CD4-positive, alpha-beta memory T cell (primary cell): ENCODE measurements around the gene NID1. TPM values are rescaled to one million over a fixed set of nuclear protein-coding genes. Genes with fewer than 3 reads are reported as not detected.

Experiments used
- CTCF ChIA-PET: fragments of 350-600 bp; sonication (Branson Sonifier 250); formaldehyde crosslinking; loops from one replicate; lab custom pipeline; 2021; ENCODE audit warnings: inconsistent platforms; ENCODE audit not compliant: partially characterized antibody; lab: Charles Lee
- POLR2A ChIA-PET: fragments of 350-600 bp; sonication (Branson Sonifier 250); formaldehyde crosslinking; loops from one replicate; lab custom pipeline; 2021; ENCODE audit not compliant: partially characterized antibody; lab: Charles Lee
- DNase-seq, 5 donors: peaks; one replicate each; pipeline versions ENCODE4 v3.0.0 to v3.0.0-alpha.2; 2020 to 2022; ENCODE audit warnings: mixed read lengths in 1 of 5
- H3K27ac ChIP-seq: one replicate; pipeline ENCODE4 v1.7.0; 2013; ENCODE audit warnings: low read depth, low read length
- H3K27me3 ChIP-seq: 2 replicates; pipeline ENCODE4 v1.7.0; 2013; ENCODE audit warnings: mild to moderate bottlenecking, low read length, moderate library complexity; ENCODE audit not compliant: insufficient read depth
- H3K36me3 ChIP-seq: 2 replicates; pipeline ENCODE4 v1.7.0; 2013; ENCODE audit warnings: mild to moderate bottlenecking, low read length, moderate library complexity; ENCODE audit not compliant: insufficient read depth
- H3K4me1 ChIP-seq: 2 replicates; pipeline ENCODE4 v1.7.0; 2013; ENCODE audit warnings: mild to moderate bottlenecking, low read length, moderate library complexity; ENCODE audit not compliant: insufficient read depth
- H3K4me3 ChIP-seq, 2 donors: one replicate each; pipeline ENCODE4 v1.7.0; 2013; ENCODE audit warnings: low read length in 2 of 2, mild to moderate bottlenecking in 1 of 2
- H3K9me3 ChIP-seq, 2 donors: one replicate each; pipeline ENCODE4 v1.7.0; 2013; ENCODE audit warnings: low read length in 2 of 2, control low read depth in 1 of 2; ENCODE audit not compliant: control insufficient read depth in 1 of 2
- H3K27ac Mint-ChIP-seq, 7 donors: one replicate each; pipeline ENCODE4 v1.8.0; 2020 to 2021; ENCODE audit warnings: mixed read lengths in 7 of 7, mild to moderate bottlenecking in 6 of 7, inconsistent platforms in 3 of 7, moderate library complexity in 3 of 7
- H3K27me3 Mint-ChIP-seq, 2 donors: one replicate each; pipeline ENCODE4 v1.8.0; 2020 to 2021; ENCODE audit warnings: mixed read lengths in 2 of 2
- H3K36me3 Mint-ChIP-seq, 2 donors: one replicate each; pipeline ENCODE4 v1.8.0; 2020 to 2021; ENCODE audit warnings: mixed read lengths in 2 of 2, inconsistent platforms in 1 of 2, mild to moderate bottlenecking in 1 of 2
- H3K4me1 Mint-ChIP-seq, 4 donors: one replicate each; pipeline ENCODE4 v1.8.0; 2020 to 2021; ENCODE audit warnings: mixed read lengths in 4 of 4, mild to moderate bottlenecking in 1 of 4
- H3K4me3 Mint-ChIP-seq, 8 donors: one replicate each; pipeline ENCODE4 v1.8.0; 2020 to 2021; ENCODE audit warnings: mixed read lengths in 8 of 8, mild to moderate bottlenecking in 7 of 8, moderate library complexity in 6 of 8, inconsistent platforms in 3 of 8
- H3K9me3 Mint-ChIP-seq, 8 donors: one replicate each; pipeline ENCODE4 v1.8.0; 2020 to 2021; ENCODE audit warnings: mixed read lengths in 8 of 8, mild to moderate bottlenecking in 5 of 8, inconsistent platforms in 3 of 8, moderate library complexity in 1 of 8
- intact Hi-C: fragments of 100-400 bp; cut with micrococcal nuclease; formaldehyde crosslinking; loops from one replicate; pipeline ENCODE4 v1.15.1; 2023
- polyA plus RNA-seq, 2 donors: library from polyadenylated mRNA; unstranded; fragments of 300-500 nt; fragmentation: Illumina TruSeq; gene quantifications; one replicate each; pipeline ENCODE4 v1.2.3, GENCODE V29; 2021
- total RNA-seq, 2 experiments: library from RNA; stranded (reverse); gene quantifications; one replicate each; pipeline ENCODE4 v1.2.3, GENCODE V29; 2021

The NID1 gene
- total and polyA plus RNA-seq, 4 experiments from 2014 or later: 0.08 to 0.17 TPM; not detected in 2

GRCh38 chr1:236057546-236057945, 7.3 kb downstream of the NID1 start:
- no peak overlapping the region for H3K27ac ChIP-seq
- H3K9me3 ChIP-seq: no peaks in the 10 kb centered on the region
- H3K4me3 ChIP-seq: no peak overlapping the region
- H3K27ac Mint-ChIP-seq: no peak overlapping the region
- peaks cover 7 to 13% of the 10 kb centered on the region in 2 donors for H3K27me3 Mint-ChIP-seq
- H3K36me3 ChIP-seq: no peaks in the 10 kb centered on the region
- peaks cover 6% of the 10 kb centered on the region for H3K4me1 ChIP-seq
- H3K4me1 Mint-ChIP-seq: peaks cover 6 to 8% (median 7%) of the 10 kb centered on the region in 4 donors
- ChIA-PET POLR2A (no interaction called here), CTCF (interaction anchor here (1.2 kb wide), 1 partner anchor 75 kb away, joined by 3 read pairs; no protein-coding TSS in a partner anchor)
- no peaks in the 10 kb centered on the region for H3K36me3 Mint-ChIP-seq
- intact Hi-C loops: no loop called here
- no peaks in the 10 kb centered on the region for H3K27me3 ChIP-seq
- DNase-seq: no peak
- H3K9me3 Mint-ChIP-seq: peaks cover 0 to 5% (median 0%) of the 10 kb centered on the region in 8 donors
- no peak overlapping the region for H3K4me3 Mint-ChIP-seq

- ChIA-PET CTCF (interaction anchor here (1.1 to 1.7 kb wide), 3 partner anchors 10 to 81 kb away, joined by 3 to 5 read pairs (median 4); no protein-coding TSS in a partner anchor), POLR2A (interaction anchor here (1.2 kb wide), 1 partner anchor 14 kb away, joined by 3 read pairs; no protein-coding TSS in a partner anchor)
- Histone ChIP-seq H3K4me3 (no peak overlapping the region), H3K27ac (no peak overlapping the region), H3K36me3 (no peaks in the 10 kb centered on the region), H3K9me3 (no peaks in the 10 kb centered on the region), H3K4me1 (no peaks in the 10 kb centered on the region), H3K27me3 (no peaks in the 10 kb centered on the region)
- intact Hi-C loops: no loop called here
- DNase-seq: no peak
- Mint-ChIP-seq H3K4me3 (no peak overlapping the region), H3K27ac (no peak overlapping the region), H3K36me3 (no peaks in the 10 kb centered on the region), H3K4me1 (no peaks in the 10 kb centered on the region), H3K9me3 (peaks cover 0 to 5% (median 0%) of the 10 kb centered on the region in 8 donors), H3K27me3 (peaks cover 4 to 12% of the 10 kb centered on the region in 2 donors)
Observed at GRCh38 chr1:236052232-236052993, 12.5 kb downstream of the NID1 start.

- H3K4me1 Mint-ChIP-seq: no peaks in the 10 kb centered on the region
- ChIA-PET POLR2A (no interaction called here), CTCF (no interaction called here)
- Histone ChIP-seq H3K4me1 (no peaks in the 10 kb centered on the region), H3K36me3 (no peaks in the 10 kb centered on the region), H3K4me3 (no peak overlapping the region), H3K27ac (no peak overlapping the region), H3K27me3 (no peaks in the 10 kb centered on the region), H3K9me3 (no peaks in the 10 kb centered on the region)
- no peak for DNase-seq
- intact Hi-C loops: no loop called here
- H3K9me3 Mint-ChIP-seq: peaks cover 0 to 5% (median 0%) of the 10 kb centered on the region in 8 donors
- no peak overlapping the region for H3K27ac Mint-ChIP-seq
- no peaks in the 10 kb centered on the region for H3K36me3 Mint-ChIP-seq
- no peak overlapping the region for H3K4me3 Mint-ChIP-seq
- peaks cover 4 to 12% of the 10 kb centered on the region in 2 donors for H3K27me3 Mint-ChIP-seq
Observed at GRCh38 chr1:236051242-236051791, 13.6 kb downstream of the NID1 start.

GRCh38 chr1:236045771-236046170, 19.1 kb downstream of the NID1 start:
- Mint-ChIP-seq H3K27ac (no peak overlapping the region), H3K4me3 (no peak overlapping the region), H3K4me1 (no peaks in the 10 kb centered on the region), H3K27me3 (peaks cover 3 to 5% of the 10 kb centered on the region in 2 donors), H3K36me3 (no peaks in the 10 kb centered on the region), H3K9me3 (peaks cover 0 to 8% (median 1%) of the 10 kb centered on the region in 8 donors)
- no peaks in the 10 kb centered on the region for H3K27me3 ChIP-seq
- DNase-seq: no peak
- ChIA-PET POLR2A (no interaction called here), CTCF (no interaction called here)
- no peak overlapping the region for H3K4me3 ChIP-seq
- no peaks in the 10 kb centered on the region for H3K9me3 ChIP-seq
- H3K4me1 ChIP-seq: no peaks in the 10 kb centered on the region
- intact Hi-C loops: no loop called here
- no peak overlapping the region for H3K27ac ChIP-seq
- H3K36me3 ChIP-seq: no peaks in the 10 kb centered on the region

GRCh38 chr1:236044341-236044740, 20.5 kb downstream of the NID1 start:
- H3K27me3 ChIP-seq: no peaks in the 10 kb centered on the region
- H3K4me3 ChIP-seq: no peak overlapping the region
- no peak overlapping the region for H3K4me3 Mint-ChIP-seq
- intact Hi-C loops: no loop called here
- H3K36me3 Mint-ChIP-seq: no peaks in the 10 kb centered on the region
- POLR2A ChIA-PET: no interaction called here
- CTCF ChIA-PET: no interaction called here
- H3K36me3 ChIP-seq: no peaks in the 10 kb centered on the region
- H3K9me3 ChIP-seq: no peaks in the 10 kb centered on the region
- H3K4me1 Mint-ChIP-seq: no peaks in the 10 kb centered on the region
- H3K27me3 Mint-ChIP-seq: peaks cover 3 to 5% of the 10 kb centered on the region in 2 donors
- no peak for DNase-seq
- H3K27ac Mint-ChIP-seq: no peak overlapping the region
- no peaks in the 10 kb centered on the region for H3K4me1 ChIP-seq
- no peak overlapping the region for H3K27ac ChIP-seq
- peaks cover 0 to 8% (median 1%) of the 10 kb centered on the region in 8 donors for H3K9me3 Mint-ChIP-seq

GRCh38 chr1:236041631-236042618, 23.0 kb downstream of the NID1 start:
- Histone ChIP-seq H3K36me3 (no peaks in the 10 kb centered on the region), H3K27ac (no peak overlapping the region)

More at GRCh38 chr1:236041631-236042618, 23.0 kb downstream of the NID1 start:
- Mint-ChIP-seq H3K9me3 (peaks cover 0 to 8% (median 1%) of the 10 kb centered on the region in 8 donors), H3K36me3 (no peaks in the 10 kb centered on the region), H3K4me3 (no peak overlapping the region), H3K4me1 (no peaks in the 10 kb centered on the region), H3K27ac (no peak overlapping the region), H3K27me3 (peaks cover 3% of the 10 kb centered on the region in 2 donors)
- CTCF ChIA-PET: interaction anchor here (1.0 kb wide), 1 partner anchor 11 kb away, joined by 3 read pairs; no protein-coding TSS in a partner anchor
- Histone ChIP-seq H3K4me1 (no peaks in the 10 kb centered on the region), H3K4me3 (no peak overlapping the region), H3K9me3 (no peaks in the 10 kb centered on the region), H3K27me3 (peaks cover 3% of the 10 kb centered on the region)
- DNase-seq: no peak
- POLR2A ChIA-PET: no interaction called here
- intact Hi-C loops: no loop called here
